ENCODE measurements around the gene ADAMTSL2. TPM values are rescaled to one million over a fixed set of nuclear protein-coding genes. Genes with fewer than 3 reads are reported as not detected.

The ADAMTSL2 gene
- polyA plus RNA-seq, 2 of the 4 experiments (the other 2 are of a cell fraction) = not detected

GRCh38 chr9:133612816-133613215 is 78.3 kb downstream of the ADAMTSL2 start:
- POLR2A ChIA-PET = no interaction called here
- no peak overlapping the region for H3K27ac ChIP-seq

GRCh38 chr9:133613432-133613831 is 78.9 kb downstream of the ADAMTSL2 start:
- WGBS (ENCODE audit: missing lambda C conversion rate) = 32% methylated on average over 16 of the region's 16 CpGs
- ATAC-seq = no peak
- POLR2A ChIA-PET = no interaction called here
- Histone ChIP-seq H3K4me1 (no peaks in the 10 kb centered on the region), H3K27ac (no peak overlapping the region), H3K9me3 (no peaks in the 10 kb centered on the region), H3K4me2 (no peak overlapping the region), H3K4me3 (no peak overlapping the region)
- FAIRE-seq = no peak
- TF ChIP-seq CHD2 (IDR thresholded peaks at IDR 0.05; ENCODE audit: low read length, partially characterized antibody) = no peak
- TF ChIP-seq CBX2 (IDR thresholded peaks at IDR 0.05; ENCODE audit: borderline replicate concordance, low read depth) = no peak
- no peak for TF ChIP-seq REST (IDR thresholded peaks at IDR 0.05)
- no peak for TF ChIP-seq TFCP2L1 (CRISPR knock-in tag; IDR thresholded peaks at IDR 0.05)
- no peak for TF ChIP-seq MAX (IDR thresholded peaks at IDR 0.05)
- TF ChIP-seq ATOH8 (CRISPR knock-in tag; IDR thresholded peaks at IDR 0.05; ENCODE audit: low read depth) = no peak
- TF ChIP-seq EHMT2 (IDR thresholded peaks at IDR 0.05; ENCODE audit: low read depth) = no peak
- no peak for TF ChIP-seq HES2 (IDR thresholded peaks at IDR 0.05)
- no peak for TF ChIP-seq CEBPB (IDR thresholded peaks at IDR 0.05)
- TF ChIP-seq BHLHE40 (IDR thresholded peaks at IDR 0.05; ENCODE audit: low read depth, low read length) = no peak
- TF ChIP-seq KDM1A (IDR thresholded peaks at IDR 0.05; ENCODE audit: low read depth) = no peak
- TF ChIP-seq KDM5A (IDR thresholded peaks at IDR 0.05) = no peak
- TF ChIP-seq FOSL2 (IDR thresholded peaks at IDR 0.05) = no peak
- TF ChIP-seq FOSL2 (CRISPR knock-in tag; IDR thresholded peaks at IDR 0.05) = no peak
- TF ChIP-seq CBX8 (IDR thresholded peaks at IDR 0.05) = no peak
- TF ChIP-seq PHF8 (IDR thresholded peaks at IDR 0.05; ENCODE audit: borderline replicate concordance, low read depth) = no peak
- DNase-seq (ENCODE audit: low read depth in 1 of 2, low spot score in 1 of 2) = no peak
- CTCF ChIA-PET = no interaction called here

More at GRCh38 chr9:133612816-133613215, 78.3 kb downstream of the ADAMTSL2 start:
- Histone ChIP-seq H3K4me2 (no peak overlapping the region), H3K9me3 (no peaks in the 10 kb centered on the region), H3K4me1 (no peaks in the 10 kb centered on the region), H3K4me3 (no peak overlapping the region)
- TF ChIP-seq ZFP36 (IDR thresholded peaks at IDR 0.05; ENCODE audit: borderline replicate concordance, partially characterized antibody) (no peak), MAX (IDR thresholded peaks at IDR 0.05) (no peak), FOSL2 (IDR thresholded peaks at IDR 0.05) (no peak), FOSL2 (CRISPR knock-in tag; IDR thresholded peaks at IDR 0.05) (no peak), JUN (IDR thresholded peaks at IDR 0.05) (no peak), HOXB5 (CRISPR knock-in tag; IDR thresholded peaks at IDR 0.05) (no peak), SREBF2 (IDR thresholded peaks at IDR 0.05) (no peak), TFCP2L1 (CRISPR knock-in tag; IDR thresholded peaks at IDR 0.05) (no peak), PBX3 (IDR thresholded peaks at IDR 0.05) (no peak), HES2 (IDR thresholded peaks at IDR 0.05) (no peak), RARB (CRISPR knock-in tag; IDR thresholded peaks at IDR 0.05) (no peak), EHMT2 (IDR thresholded peaks at IDR 0.05; ENCODE audit: low read depth) (no peak), RFX5 (IDR thresholded peaks at IDR 0.05) (no peak), HOXB13 (CRISPR knock-in tag; IDR thresholded peaks at IDR 0.05; ENCODE audit: low read depth) (no peak)
- ATAC-seq (no peak), FAIRE-seq (no peak), DNase-seq (ENCODE audit: low read depth in 1 of 2, low spot score in 1 of 2) (no peak)
- WGBS (ENCODE audit: missing lambda C conversion rate) = 6% methylated on average over 8 of the region's 8 CpGs
- CTCF ChIA-PET = no interaction called here
